ENCODE results near the gene MOB3B.

MOB3B gene

GRCh38 chr9:27496135-27496504, 33.5 kb downstream of the MOB3B start:
- TF ChIP-seq CTCF (IDR thresholded peaks at IDR 0.05; ENCODE audit: low read depth, low read length, missing control alignments) = no peak
- no peak for DNase-seq (ENCODE audit: low read depth)
- H3K4me3 ChIP-seq (ENCODE audit: low read depth, low read length) = no peak overlapping the region

GRCh38 chr9:27495480-27496134, 34.0 kb downstream of the MOB3B start:
- no peak for TF ChIP-seq CTCF (IDR thresholded peaks at IDR 0.05; ENCODE audit: low read depth, low read length, missing control alignments)
- H3K4me3 ChIP-seq (ENCODE audit: low read depth, low read length) = no peak overlapping the region
- DNase-seq (ENCODE audit: low read depth) = no peak

GRCh38 chr9:27491154-27491553, 38.5 kb downstream of the MOB3B start:
- no peak for TF ChIP-seq CTCF (IDR thresholded peaks at IDR 0.05; ENCODE audit: low read depth, low read length, missing control alignments)
- no peak overlapping the region for H3K4me3 ChIP-seq (ENCODE audit: low read depth, low read length)
- no peak for DNase-seq (ENCODE audit: low read depth)

- H3K4me3 ChIP-seq (ENCODE audit: low read depth, low read length) = no peak overlapping the region
- peak; percentile 71 for DNase-seq (ENCODE audit: low read depth)
- no peak for TF ChIP-seq CTCF (IDR thresholded peaks at IDR 0.05; ENCODE audit: low read depth, low read length, missing control alignments)
Observed at GRCh38 chr9:27489087-27489876, 40.3 kb downstream of the MOB3B start.

- no peak overlapping the region for H3K4me3 ChIP-seq (ENCODE audit: low read depth, low read length)
- DNase-seq (ENCODE audit: low read depth) = no peak
- peak; percentile 9 for TF ChIP-seq CTCF (IDR thresholded peaks at IDR 0.05; ENCODE audit: low read depth, low read length, missing control alignments)
Observed at GRCh38 chr9:27487927-27488326, 41.7 kb downstream of the MOB3B start.

- H3K4me3 ChIP-seq (ENCODE audit: low read depth, low read length) = no peak overlapping the region
- no peak for TF ChIP-seq CTCF (IDR thresholded peaks at IDR 0.05; ENCODE audit: low read depth, low read length, missing control alignments)
- no peak for DNase-seq (ENCODE audit: low read depth)
Observed at GRCh38 chr9:27487128-27487640, 42.4 kb downstream of the MOB3B start.
